Stimulated activated CD4-positive, alpha-beta T cell treated with anti-CD3 and anti-CD28 coated beads, Interleukin-1b, Interleukin-23, amount 100 ng/mL, for 24 hours (primary cell): Measurements from ENCODE around the gene ASTN2.

Experiments
- DNase-seq, 4 experiments: peaks; one replicate each; pipeline ENCODE4 v3.0.0-alpha.2; 2020; ENCODE audit warnings: low read depth in 4 of 4, low spot score in 1 of 4

The ASTN2 gene

DNA sequence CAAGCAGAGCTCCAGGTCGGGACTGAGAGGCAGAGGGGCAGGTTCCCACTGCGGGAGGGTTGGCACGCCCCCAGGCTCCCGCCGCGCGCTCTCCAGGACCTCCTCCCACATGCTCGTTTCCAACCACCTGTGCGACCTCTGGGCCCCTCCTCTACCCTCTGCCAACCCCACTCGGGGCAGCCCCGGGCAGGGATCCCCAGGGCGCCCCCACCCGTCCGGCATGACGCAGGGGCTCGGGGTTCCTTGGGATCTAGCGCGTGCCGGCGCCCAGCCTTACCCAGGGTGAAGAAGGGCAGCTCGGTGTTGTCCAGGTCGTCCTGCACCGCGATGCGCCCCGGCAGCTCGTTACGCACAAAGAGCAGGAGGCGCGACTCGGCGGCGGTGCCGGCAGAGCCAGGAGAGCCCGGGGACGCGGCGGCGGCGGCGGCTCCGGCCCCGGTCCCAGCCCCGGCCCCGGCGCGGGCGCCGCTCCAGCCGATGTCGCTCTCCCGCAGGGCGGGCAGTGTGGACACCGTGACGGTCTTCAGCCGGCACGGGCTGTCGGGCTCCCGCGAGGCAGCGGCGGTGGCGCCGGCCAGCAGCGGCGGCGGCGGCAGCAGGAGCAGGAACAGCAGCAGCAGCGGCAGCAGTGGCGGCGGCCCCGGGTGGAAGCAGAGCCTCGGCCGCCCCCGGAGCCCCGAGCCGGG lies 494 bp downstream of the ASTN2 start:
- no peak for DNase-seq

DNA sequence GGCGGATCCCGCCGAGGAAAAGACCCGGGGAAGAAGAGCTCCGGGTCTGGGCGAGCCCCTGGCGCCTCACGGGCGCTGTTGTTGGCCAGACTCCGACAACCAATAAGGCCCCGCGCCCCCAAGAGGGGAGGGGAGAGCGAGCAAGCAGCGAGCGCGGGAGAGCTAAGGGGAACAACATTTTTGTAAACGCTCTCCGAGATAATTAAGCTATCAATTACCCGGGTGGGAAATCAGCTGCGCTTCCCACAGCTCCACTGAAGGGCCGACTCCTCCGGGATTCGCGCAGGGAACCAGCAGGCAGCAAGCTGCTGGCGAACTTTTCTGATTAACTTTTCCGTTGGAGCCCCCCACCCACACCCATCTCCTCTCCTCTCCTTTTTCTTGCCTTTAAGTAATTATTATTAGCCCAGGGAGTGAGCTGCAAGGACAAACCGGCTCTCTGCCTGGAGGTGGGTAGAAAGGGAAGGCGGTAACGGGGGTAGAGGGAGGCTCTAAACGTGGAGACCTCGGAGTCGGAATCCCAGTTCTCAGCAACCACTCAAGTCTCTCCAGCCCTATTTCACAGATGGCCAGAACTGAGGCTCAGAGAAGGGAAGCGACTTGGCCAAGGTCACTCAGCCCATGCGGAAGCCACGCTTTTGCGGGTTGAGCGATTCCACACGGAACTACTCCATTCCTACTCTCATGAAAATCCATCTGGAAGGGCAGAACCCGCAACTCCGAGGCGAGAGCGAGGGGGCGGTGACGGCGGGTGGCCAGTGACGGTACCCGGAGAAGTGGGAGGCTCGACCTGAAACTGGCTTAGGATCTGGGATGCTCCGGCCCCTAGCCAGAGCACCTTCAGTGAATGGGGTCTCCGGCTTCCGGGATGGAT lies 1.3 kb downstream of the ASTN2 start:
- no peak for DNase-seq

GRCh38 chr9:117412841-117413240 lies 2.0 kb downstream of the ASTN2 start:
- DNase-seq, result no peak

DNA sequence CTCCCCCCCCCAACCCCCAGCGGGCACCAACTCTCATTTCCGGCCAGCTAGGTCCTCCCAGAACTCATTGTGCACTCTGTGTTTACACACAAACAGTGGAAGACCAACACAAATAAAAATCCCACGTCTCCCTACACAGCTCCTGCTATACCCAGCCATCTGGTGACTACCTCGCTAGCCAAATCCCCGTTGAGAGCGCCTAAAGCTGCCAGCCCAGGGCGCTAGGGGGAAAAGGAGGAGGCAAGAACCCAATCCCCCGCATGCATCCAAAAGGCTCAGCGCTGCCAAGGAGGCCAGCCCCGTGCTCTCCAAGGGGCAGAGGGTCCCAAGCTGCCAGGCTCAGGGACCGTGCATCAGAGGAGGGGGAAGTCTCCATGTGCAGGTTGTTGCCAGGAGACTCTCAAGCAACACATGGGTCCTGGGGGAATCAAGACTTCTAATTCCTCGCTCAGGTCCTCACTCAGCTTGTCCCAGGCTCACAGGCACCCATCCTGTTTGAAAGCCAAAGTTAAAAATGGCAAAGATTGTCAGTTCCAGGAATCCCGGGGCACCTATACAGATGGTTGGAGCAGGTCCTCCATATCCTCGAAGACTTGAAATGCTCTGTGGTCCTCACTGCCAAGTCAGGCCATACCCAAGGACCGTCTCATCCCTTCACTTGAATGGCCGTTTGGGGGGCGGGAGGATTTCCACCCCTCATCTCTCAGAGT lies 2.7 kb downstream of the ASTN2 start:
- DNase-seq, result no peak

DNA sequence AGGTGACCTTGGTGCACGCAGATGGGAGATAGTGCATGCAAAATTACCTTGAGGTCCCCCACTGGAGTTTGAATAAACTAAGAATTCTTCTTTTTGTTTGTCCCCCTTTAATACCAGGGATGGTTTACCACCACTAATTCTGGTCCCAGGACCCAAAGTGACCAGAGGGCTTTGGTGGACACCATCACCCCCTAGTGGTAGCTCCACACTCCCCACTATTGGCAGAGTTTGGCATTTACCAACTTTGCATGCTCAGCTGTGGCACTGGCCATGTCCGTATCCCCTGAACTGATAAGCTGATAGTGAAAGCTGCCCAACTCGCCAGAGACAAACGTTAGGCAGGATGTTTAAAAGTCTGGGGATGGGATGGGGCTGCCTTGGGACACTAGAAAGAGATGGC lies 3.3 kb downstream of the ASTN2 start:
- no peak for DNase-seq

DNA sequence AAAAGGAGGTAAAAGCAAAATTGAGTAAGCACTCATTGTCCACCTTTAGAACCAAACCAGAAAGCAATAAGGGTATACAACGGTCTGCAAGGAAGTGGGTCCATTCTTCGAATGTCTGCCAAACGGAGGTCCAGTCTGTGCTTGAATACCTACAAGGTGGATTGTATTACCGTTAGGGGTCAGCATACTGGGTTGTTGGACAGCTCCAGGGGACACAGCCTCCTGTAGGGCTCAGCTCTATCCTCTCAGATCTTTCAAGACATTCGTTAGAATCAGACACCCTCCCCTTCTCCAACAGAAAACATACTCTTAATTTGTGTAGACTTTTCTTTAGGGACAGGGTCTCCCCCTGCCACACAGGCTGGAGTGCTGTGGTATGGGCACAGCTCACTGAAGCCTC lies 5.5 kb downstream of the ASTN2 start:
- DNase-seq, result no peak

- DNase-seq, result no peak
Measured at GRCh38 chr9:117407436-117408022, 7.3 kb downstream of the ASTN2 start.

DNA sequence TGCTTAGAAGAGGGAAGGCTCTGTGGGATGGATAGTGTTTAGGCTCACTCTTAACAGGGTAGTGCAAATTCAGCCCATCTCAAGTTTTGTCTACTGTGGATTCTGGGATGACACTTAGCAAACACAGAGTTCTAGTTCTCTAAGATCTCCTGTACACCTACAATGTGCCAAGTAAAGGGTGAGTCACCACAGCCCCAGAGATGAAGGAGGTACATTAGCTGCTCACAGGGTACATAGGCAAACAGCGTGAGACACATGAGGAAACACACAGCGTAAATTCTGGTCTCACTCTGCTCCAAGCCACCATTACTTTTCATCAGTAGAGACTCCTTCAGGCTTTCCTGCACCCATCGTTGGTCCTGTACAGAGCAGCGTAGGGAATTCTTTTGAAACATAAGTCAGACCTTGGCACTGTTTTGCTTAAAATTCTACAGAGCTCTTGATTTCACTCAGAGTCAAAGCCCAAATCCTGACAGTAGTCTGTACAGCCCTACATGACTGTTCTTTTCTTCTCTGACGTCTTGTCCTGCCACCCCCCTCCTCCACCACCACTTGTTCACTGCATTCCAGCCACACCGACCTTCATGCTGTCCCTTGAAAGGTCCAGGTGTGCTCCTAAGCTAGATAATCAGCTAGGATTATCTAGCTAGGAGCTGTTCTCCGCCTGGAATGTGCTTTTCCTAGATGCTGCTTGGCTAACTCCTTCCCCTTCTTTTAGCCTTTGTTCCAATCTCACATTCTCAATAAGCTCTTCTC lies 8.7 kb downstream of the ASTN2 start:
- no peak for DNase-seq

DNA sequence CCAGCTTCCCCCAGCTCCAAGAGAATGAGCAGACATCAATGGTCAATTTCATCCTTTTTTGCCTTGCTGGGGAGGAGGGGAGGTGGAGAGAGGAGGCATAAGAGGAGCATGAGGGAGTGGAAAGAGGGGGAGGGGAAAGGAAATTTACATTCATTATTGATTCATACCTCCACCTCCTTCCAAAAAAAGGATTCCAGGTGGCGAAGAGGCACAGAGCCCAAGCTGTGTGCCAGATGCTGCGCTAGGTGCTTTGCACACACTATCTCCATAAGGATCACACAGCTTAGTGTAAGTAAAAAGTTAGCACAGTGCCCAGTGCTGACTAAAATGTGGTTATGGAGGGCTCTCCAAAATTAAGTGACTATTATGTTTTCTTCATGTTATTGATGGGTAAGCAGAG lies 11.0 kb downstream of the ASTN2 start:
- DNase-seq, result no peak

GRCh38 chr9:117403403-117403811 lies 11.4 kb downstream of the ASTN2 start:
- DNase-seq, result no peak

- no peak for DNase-seq
Measured at GRCh38 chr9:117400171-117400570, 14.7 kb downstream of the ASTN2 start.

GRCh38 chr9:117395151-117395650 lies 19.7 kb downstream of the ASTN2 start:
- DNase-seq, result no peak

- DNase-seq, result no peak
Measured at GRCh38 chr9:117394655-117395054, 20.2 kb downstream of the ASTN2 start.

GRCh38 chr9:117392992-117393391 lies 21.9 kb downstream of the ASTN2 start:
- DNase-seq, result no peak

GRCh38 chr9:117387422-117387821 lies 27.4 kb downstream of the ASTN2 start:
- DNase-seq, result no peak

DNA sequence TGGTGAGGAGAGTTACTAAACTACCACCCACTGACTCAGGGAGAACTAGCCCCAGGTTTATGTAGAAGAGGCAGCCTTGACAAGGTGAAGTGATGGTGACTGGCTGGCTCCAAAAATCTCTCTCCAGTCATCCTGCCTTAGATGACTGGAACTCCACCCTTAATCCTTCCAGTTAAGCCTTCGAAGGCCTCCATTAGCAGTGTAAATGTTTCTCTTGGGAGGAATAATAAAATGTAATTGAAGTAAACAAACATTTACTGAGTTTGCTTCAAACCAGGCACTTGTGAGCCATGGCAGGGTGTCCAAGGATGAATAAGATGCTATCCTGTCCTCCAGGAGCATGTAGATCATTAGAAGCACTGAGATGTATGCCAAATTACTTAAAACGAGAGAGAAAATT lies 35.5 kb downstream of the ASTN2 start:
- no peak for DNase-seq

- DNase-seq, result no peak
Measured at GRCh38 chr9:117377046-117377445, 37.8 kb downstream of the ASTN2 start.

DNA sequence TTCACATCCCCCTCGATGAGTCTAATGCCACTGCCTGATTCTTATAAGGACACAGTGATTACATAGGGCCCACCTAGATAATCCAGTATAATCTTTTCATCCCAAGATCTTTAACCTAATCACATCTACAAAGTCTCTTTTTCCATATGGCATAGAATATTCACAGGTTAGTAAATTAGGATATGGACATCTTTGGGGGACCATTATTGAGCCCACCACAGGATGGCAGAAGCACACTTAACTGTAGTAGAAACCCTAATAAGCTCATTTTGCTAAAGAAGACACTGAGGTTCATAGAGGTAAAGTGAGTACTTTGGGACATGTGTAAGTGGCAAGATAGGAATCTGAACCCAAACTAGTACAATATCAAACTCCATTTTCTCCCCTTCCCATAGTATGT lies 38.9 kb downstream of the ASTN2 start:
- DNase-seq, result no peak

DNA sequence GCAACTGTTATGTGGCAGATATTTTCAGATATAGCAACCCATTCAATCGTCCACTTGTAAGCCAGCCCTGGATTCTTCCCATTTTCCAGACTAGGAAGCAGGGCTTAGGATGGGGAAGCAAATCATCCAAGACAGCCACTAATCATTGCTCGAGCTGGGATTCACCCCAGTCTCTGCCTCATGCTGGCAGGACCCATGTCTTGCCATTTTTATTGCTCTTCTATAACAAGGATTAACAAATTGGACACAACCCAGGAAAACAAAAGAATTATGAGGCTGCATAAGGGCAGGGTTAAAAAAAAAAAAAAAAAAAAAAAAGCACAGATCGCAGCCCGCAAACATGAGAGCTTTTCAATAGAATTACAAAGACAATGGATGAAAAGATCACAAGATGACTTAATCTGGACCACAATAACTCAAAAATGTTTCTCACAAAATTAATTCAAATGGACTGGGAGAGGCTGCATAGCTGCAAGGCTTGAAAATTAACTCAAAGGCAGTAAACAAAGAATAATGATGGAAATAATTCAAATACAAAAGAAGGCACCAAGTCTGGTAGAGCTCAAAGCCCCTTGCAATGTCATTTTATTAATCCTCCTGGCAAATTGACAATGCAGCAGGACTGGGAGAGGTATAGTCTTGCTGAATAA lies 40.7 kb downstream of the ASTN2 start:
- no peak for DNase-seq

- no peak for DNase-seq
Measured at GRCh38 chr9:117368684-117369230, 46.1 kb downstream of the ASTN2 start.
